ENCODE data around the gene FBLN2. TPM values are rescaled to one million over a fixed set of nuclear protein-coding genes. Genes with fewer than 3 reads are reported as not detected.

FBLN2 gene
- total and polyA plus RNA-seq, 10 of the 15 experiments (the other 5 are each of a cell fraction or from before 2014, with no cell fraction given), result 0.03 to 0.41 (median 0.12) TPM; not detected in 2

DNA sequence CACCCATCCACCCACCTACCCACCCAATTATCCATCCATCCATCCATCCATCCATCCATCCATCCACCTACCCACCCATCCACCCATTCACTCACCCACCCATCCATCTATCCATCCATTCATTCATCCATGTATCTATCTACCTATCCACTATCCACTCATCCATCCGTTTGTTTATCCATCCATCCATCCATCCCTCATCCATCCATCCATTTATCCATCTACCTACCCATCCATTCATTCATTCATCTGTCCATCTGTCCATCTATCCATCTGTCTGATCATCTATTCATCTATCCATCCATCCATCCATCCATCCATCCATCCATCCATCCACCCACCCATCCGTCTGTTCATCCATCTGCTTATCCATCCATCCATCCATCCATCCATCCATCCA, 65.7 kb downstream of the FBLN2 start (continued):
- TF ChIP-seq, protein P1, sequence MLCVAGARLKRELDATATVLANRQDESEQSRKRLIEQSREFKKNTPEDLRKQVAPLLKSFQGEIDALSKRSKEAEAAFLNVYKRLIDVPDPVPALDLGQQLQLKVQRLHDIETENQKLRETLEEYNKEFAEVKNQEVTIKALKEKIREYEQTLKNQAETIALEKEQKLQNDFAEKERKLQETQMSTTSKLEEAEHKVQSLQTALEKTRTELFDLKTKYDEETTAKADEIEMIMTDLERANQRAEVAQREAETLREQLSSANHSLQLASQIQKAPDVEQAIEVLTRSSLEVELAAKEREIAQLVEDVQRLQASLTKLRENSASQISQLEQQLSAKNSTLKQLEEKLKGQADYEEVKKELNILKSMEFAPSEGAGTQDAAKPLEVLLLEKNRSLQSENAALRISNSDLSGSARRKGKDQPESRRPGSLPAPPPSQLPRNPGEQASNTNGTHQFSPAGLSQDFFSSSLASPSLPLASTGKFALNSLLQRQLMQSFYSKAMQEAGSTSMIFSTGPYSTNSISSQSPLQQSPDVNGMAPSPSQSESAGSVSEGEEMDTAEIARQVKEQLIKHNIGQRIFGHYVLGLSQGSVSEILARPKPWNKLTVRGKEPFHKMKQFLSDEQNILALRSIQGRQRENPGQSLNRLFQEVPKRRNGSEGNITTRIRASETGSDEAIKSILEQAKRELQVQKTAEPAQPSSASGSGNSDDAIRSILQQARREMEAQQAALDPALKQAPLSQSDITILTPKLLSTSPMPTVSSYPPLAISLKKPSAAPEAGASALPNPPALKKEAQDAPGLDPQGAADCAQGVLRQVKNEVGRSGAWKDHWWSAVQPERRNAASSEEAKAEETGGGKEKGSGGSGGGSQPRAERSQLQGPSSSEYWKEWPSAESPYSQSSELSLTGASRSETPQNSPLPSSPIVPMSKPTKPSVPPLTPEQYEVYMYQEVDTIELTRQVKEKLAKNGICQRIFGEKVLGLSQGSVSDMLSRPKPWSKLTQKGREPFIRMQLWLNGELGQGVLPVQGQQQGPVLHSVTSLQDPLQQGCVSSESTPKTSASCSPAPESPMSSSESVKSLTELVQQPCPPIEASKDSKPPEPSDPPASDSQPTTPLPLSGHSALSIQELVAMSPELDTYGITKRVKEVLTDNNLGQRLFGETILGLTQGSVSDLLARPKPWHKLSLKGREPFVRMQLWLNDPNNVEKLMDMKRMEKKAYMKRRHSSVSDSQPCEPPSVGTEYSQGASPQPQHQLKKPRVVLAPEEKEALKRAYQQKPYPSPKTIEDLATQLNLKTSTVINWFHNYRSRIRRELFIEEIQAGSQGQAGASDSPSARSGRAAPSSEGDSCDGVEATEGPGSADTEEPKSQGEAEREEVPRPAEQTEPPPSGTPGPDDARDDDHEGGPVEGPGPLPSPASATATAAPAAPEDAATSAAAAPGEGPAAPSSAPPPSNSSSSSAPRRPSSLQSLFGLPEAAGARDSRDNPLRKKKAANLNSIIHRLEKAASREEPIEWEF (IDR thresholded peaks at IDR 0.05; ENCODE audit: insufficient replicate concordance, low read depth, low read length), result no peak
- TF ChIP-seq PRDM15 (CRISPR knock-in tag; IDR thresholded peaks at IDR 0.05) (no peak), NR2C1 (IDR thresholded peaks at IDR 0.05) (no peak), TCF7 (IDR thresholded peaks at IDR 0.05; ENCODE audit: borderline replicate concordance) (no peak), ZSCAN29 (IDR thresholded peaks at IDR 0.05) (no peak)

Data from GM12878 (cell line).